ENCODE results near the gene PUM2.
"Not testable (repeated sequence)": the region's sequence is repeated elsewhere in the genome, so short reads cannot be mapped to it uniquely, and the experiment has no call there.

Gene PUM2, protein sequence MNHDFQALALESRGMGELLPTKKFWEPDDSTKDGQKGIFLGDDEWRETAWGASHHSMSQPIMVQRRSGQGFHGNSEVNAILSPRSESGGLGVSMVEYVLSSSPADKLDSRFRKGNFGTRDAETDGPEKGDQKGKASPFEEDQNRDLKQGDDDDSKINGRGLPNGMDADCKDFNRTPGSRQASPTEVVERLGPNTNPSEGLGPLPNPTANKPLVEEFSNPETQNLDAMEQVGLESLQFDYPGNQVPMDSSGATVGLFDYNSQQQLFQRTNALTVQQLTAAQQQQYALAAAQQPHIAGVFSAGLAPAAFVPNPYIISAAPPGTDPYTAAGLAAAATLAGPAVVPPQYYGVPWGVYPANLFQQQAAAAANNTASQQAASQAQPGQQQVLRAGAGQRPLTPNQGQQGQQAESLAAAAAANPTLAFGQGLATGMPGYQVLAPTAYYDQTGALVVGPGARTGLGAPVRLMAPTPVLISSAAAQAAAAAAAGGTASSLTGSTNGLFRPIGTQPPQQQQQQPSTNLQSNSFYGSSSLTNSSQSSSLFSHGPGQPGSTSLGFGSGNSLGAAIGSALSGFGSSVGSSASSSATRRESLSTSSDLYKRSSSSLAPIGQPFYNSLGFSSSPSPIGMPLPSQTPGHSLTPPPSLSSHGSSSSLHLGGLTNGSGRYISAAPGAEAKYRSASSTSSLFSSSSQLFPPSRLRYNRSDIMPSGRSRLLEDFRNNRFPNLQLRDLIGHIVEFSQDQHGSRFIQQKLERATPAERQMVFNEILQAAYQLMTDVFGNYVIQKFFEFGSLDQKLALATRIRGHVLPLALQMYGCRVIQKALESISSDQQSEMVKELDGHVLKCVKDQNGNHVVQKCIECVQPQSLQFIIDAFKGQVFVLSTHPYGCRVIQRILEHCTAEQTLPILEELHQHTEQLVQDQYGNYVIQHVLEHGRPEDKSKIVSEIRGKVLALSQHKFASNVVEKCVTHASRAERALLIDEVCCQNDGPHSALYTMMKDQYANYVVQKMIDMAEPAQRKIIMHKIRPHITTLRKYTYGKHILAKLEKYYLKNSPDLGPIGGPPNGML

DNA sequence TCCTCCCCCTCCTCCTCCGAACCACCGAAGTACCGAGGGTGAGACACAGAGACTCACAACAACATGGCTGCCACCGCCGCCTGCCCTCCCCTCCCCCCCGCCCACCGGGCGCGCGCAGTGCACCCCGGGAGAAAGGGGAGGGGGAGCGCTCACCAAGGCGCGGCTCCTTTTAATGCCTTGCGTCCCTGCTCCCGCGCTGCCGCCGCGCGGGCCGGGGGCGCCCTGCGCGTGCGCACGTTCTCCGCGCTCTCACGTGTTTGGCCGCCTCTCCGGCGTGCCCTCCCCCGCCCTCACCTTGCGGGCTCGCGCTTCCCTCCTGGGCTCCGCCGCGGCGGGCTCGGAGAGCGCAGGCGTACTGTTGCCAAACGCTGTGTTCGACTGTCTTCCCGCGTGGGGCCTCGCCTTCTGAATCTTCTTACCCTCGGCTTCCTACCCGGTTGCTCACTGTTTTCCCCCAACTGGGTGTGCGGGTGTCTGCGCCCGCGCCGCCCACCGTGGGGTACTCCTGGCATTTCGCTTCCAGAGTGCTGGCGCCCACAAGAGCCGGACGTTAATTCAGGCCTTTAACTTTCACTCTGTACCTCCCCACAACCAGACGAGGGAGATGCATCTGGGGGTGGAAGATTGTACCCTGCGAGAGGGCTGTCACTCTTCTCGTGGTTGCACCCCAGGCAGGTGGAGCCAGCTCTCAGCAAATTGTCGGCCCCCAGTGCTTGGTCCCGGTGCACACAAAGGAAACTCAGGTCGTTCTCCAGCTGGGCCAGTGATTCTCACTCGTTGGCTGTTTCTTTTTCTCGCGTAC is at the start of gene PUM2:
Gene PUM2, minus strand, starts transcription at position 92 of the 802 bp plus-strand sequence. CDS start 23,484 bp downstream, outside the sequence.
- in situ Hi-C loops (cut with MboI; ENCODE audit: low sequenced_read_pairs), result no loop called here

DNA sequence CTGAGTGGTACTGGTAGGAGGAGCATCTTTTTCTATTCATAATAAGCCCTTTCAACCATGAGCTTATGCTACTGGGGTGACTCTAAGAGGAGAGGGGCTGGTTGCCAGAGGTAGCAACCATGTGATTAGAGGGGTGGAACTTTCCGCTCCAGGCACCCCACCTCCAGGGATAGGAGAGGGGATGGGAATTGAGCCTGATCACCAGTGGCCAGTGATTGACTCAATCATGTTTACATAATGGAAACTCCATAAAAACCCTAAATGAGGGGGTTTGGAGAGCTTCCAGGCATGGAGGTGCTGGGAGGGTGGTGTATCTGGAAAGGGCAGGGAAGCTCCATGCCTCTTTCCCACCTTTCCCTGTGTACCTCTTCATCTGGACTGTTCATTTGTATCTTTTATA is 49.7 kb upstream of the PUM2 start:
- in situ Hi-C loops (cut with MboI; ENCODE audit: low sequenced_read_pairs), result no loop called here

DNA sequence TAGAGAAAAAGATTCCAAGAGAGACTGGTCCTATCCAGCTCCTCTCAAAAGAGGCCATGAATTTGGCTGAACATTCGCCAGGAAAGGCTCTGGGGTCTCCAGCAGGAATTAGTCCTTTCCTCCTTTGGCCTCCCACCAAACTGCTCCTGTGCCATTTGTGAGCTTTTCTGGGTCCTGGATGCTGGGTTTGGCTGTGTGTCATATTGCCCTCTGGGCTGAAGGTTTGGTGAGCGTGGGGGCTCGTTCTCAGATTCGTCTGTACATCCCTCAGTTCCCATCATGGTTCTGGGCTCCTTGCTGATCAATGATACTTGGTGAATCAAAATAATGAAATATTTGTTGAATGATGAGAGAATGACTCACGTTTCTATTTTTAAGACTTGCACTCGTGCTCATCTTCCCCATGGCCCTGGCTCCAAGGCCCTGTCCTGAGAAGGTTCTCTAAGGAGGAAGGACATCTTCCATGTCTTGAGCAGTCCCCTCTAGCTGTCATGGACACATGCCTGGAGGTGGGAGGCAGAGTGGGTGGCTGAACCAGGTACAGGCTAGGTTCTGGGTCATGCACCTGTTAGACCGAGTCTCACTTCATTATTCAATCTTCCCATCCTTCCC is 48.4 kb upstream of the PUM2 start:
- in situ Hi-C loops (cut with MboI; ENCODE audit: low sequenced_read_pairs), result no loop called here

DNA sequence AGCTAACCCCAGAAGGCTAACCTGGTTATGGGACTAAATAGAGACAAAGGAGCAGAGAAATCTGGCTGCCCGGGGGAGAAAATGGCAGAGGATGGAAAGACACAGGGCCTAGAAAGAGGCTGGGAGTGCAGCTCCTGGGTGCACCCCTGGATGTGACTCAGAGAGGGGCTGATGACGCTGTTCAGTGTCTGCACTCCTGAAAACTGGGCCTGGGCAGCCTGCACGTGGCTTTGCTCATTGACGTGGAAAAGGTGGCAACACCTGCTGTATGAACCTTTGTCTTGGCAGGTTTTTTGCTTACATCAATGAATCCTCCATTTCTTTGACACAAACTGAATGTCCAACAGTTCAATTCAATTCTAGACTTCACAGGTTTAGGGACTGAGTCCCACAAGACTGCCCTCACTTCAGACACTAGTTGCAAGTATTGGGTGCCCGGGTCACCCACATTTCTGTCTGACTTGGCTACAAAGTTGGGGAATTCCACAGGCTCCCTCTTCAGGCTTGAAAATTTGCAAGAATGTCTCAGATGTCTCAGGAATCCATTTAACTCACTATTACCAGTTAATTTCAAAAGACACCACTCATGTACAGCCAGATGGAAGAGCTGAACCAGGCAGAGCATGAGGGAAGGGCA is 47.3 kb upstream of the PUM2 start:
- in situ Hi-C loops (cut with MboI; ENCODE audit: low sequenced_read_pairs), result no loop called here

DNA sequence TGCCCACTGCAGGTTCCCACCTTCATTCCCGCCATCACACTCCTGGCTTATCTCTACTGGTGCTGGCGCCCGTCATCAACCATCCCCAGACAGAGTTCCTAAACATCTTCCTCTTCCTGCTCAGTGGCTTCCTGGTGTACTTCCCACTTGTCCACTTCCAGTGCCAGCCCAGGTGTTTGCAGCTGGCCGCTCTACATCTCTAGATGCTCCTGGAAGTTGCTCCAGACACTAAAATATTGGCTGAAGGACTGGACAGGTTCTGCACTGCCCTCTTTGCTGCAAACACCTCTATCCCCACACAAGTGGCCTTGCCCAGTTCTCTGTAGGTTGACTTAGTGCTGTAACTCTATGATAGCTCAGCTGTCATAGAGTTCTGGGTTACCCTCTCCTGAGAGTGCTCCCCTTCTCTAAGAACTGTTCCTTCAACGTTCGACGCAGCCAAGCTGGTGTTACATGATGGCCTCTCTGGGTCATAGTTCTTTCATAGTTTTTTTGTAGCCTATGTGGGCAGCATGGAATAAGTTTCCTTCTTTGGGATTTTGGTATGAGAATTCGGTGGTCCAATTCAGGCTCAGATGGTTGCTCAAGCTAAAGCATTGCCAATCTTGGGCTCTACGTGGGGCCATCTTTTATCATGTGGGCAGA is 45.8 kb upstream of the PUM2 start:
- in situ Hi-C loops (cut with MboI; ENCODE audit: low sequenced_read_pairs), result no loop called here

DNA sequence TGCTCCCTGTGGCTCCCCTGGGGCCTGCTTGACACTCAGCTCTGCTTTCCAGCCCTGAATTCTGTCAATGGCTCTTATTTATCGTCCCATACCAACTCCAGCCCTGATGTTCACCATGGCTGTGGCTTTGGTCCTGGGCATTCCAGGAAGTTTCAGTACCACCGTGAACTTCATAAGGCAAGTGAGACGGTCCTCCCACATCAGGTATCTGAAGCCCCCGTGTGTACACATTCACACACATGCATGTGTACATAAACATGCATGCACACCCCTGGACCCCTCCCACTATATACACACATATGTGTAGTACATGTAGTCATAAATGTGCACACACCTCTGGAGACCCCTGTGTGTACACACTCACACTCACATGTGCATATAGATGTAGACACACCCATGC is 43.3 kb upstream of the PUM2 start:
- in situ Hi-C loops (cut with MboI; ENCODE audit: low sequenced_read_pairs), result no loop called here

DNA sequence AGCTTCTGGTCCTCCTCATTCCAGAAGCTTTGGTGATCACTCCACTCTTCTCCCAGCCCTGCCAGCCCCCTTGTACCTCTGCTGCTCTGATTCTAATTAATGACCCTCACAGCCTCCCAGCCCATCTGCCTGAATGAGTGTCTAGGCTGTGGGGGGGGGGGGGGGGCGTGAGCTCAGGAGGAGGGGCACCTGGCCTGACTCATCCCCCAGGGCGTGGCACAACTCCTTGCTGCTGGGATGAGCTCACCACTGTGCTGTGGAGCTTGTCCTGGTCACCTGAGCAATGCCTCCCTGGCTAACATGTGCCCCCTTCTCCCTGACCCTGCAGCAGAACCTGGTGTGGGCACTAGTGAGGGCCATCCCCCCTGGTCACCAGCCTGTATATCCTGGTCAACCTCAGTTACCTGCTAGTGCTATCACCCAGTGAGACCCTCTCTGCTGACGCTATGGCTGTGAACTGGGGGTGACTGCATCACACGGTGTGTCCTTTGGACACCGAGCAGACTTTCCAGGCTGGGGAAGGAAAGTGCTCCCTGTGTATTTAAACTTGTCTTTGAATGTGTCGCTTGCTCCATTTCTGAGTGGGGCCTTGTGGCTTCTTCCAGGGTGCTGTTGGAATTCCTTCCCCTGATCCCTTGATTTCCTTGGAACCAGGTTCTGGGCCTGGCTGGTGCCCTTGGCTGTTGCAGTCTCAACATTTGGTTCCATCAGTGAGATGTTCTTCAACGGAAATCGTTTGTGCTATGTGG is 41.5 kb upstream of the PUM2 start:
- in situ Hi-C loops (cut with MboI; ENCODE audit: low sequenced_read_pairs), result no loop called here

DNA sequence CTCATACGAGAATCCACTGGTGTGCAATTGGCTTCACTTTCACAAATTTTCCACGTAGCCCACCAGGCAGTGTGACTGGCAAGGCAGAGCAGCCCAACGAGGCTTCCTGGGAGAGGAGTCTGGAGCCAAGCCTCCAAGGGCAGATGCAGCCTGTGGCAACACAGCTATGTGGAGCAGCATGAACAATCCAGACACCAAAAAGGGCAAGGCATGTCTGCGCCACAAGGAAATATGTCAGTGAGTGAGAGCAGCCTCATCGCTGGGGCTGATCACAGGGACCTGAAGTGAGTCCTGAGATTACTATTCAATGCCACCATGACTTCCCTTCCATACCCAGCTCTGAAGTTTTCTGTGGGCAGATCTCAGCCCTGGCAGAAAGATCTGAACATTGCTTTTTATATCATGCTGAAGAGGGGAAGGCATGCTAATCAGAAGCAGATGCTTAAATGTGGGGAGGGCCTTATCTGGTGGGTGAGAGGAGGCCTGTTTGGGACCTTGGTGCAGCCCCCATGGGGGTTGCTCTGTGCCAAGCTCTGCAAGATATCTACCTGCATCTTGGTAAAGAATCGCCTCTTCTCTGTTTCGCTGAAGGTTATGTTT is 40.0 kb upstream of the PUM2 start:
- in situ Hi-C loops (cut with MboI; ENCODE audit: low sequenced_read_pairs), result no loop called here

DNA sequence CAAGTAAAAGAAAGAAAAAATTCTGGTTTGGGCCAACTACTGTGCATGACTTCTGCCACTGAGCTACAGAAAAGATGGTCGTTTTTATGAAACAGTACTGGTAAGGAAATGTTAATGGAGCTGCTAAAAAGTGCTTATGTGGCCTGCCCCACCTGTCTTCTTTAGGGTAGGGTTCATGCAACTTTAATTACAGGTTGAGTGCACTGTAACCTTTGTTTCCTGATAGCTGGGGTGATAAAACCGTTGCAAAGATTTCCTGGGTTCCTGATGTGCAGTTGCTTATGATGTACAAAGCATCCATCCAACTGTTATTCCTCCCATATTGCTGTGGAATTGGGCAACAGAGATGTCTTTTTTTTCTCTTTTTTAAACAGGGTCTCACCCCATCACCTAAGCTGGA is 34.3 kb upstream of the PUM2 start:
- in situ Hi-C loops (cut with MboI; ENCODE audit: low sequenced_read_pairs), result no loop called here

DNA sequence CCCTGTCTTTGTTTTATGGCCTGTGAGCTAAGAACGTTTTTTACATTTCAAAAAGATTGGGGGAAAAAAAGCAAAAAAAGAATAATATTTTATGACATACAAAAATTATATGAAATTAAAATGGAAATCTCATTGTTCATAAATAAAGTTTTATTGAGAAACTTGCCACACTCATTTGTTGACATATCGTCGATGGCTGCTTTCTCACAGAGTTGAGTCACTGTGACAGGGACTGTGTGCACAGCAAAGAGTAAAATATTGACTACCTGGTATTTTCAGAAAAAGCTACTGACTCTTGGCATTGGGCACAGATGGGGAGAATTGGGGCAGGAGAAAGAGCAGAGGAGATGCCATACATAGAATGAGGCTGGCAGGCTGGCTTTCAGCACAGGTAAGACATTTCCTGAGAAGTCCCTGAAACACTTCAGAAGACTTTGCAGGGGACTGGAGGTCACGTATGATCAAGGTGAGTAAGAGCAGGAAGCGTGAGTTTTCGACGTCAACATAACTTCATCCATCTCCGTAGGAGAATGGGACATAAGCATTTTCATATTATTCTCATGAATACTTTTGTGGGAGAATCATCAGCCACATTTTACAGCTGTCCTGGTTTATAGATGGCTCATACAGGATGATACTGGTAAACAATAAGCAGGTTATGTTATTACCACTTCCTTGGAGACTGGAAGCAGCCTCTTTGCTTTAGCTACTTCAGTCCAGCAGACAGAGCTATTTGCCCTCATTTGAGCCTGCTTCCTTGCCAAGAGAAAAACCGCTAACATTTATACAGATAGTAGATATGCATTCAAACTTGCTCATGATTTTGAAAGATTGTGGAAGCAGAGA is 32.5 kb upstream of the PUM2 start:
- in situ Hi-C loops (cut with MboI; ENCODE audit: low sequenced_read_pairs), result no loop called here

DNA sequence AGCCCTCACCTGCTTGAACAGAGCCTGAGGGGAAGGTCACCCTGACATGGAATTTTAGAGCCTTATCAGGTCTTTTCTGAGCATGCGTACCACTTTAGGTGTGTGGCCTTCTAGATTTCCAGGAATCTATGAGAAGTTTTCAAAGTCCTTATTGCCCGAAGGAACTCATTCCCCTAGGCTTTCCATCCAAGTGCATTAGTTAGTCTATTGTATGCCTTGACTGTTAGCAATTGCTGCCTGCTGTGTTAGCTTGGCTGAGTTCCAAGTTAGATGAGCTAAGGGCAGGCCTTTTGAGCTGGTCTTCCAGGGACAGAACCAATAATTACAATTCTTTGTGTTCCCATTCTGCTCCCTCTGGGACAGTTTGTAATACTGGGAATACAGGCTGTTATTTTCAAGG is 30.8 kb upstream of the PUM2 start:
- in situ Hi-C loops (cut with MboI; ENCODE audit: low sequenced_read_pairs), result no loop called here

DNA sequence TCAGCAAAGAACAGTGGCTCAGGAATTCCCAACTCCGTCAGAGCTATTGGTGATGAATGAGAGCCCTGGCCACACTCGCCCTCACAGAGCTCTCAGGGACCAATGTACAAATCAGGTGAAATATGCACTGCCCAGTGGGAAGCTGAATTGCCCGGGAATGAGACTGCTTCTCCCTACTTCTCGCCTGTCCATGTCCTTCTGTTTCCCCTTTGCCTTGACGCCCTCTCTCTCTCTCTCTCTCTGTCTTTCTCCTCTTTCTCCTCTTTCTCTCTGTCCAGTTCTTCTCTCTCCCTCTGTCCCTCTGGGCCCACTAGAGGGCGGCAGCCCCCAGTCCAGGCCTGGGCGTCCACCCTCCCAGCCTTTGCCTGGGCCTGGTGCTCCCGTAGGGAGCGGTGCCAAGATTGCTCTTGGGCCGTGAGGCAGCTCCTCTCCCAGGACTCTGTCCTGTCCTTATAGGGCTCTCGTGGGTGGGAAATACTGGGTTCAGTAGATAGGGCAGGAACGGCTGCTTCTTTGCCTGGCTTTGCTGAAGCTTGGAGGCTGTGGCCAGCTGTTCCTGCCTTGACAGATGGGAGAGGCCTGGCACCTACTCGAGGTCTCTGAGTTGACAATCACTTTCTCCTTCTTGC is 28.4 kb upstream of the PUM2 start:
- in situ Hi-C loops (cut with MboI; ENCODE audit: low sequenced_read_pairs), result no loop called here

DNA sequence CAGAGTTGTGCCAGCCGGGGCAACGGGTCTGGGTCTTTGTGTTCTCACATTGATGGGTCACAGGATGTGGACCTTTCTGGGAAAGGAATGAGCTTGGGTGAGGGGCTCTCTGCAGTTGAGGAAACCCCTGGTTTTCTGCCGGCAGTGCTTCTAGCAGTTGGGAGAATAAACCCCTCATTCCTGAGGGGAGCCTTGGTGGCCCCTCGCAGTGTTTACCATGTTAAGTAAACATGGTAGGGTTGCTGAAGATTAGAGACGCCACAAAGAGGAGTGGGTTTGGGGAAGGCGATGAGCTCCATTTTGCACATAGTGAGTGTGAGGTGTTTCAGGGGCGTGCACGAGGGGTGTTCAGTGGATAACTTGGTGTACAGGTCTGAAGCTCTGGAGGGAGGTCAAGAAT is 27.7 kb upstream of the PUM2 start:
- in situ Hi-C loops (cut with MboI; ENCODE audit: low sequenced_read_pairs), result no loop called here

DNA sequence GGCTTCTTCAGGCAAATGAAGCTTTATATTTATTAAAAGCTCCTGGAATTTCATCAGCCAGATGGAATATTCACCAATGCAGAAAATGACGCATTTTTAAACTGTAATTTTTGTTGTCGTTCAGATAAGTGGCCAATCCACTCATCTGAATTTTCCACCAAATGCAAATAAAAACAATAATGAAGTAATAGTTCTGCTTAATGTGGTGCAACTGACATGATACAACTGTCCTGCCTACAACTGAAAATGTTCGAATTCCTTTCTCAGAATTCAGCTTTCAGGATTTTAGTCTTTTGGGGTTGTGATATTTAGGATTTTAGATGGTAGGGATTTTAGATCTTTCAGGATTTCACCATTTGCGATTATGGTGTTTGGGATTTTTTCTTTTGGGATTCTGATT is 27.1 kb upstream of the PUM2 start:
- in situ Hi-C loops (cut with MboI; ENCODE audit: low sequenced_read_pairs), result no loop called here

DNA sequence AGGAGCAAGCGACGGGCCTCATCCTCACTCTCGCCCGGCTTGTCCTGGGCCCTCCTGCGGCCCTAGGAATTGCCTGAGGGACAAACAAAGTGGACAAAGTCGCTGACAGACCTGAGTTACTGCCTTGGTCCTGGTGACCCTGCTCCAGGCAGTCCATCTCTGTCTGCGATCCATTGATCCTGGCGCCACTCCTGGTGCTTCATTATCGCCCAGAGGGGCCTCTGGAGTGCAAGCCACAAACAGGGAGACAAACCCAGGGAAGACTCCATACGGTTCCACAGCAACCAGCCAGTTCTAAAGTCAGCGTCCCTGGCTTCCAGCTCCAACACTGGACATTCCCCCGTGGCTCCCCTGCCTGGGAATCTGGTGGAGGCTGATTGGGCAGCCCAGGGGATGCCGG is 24.3 kb upstream of the PUM2 start:
- in situ Hi-C loops (cut with MboI; ENCODE audit: low sequenced_read_pairs), result not testable (repeated sequence)

DNA sequence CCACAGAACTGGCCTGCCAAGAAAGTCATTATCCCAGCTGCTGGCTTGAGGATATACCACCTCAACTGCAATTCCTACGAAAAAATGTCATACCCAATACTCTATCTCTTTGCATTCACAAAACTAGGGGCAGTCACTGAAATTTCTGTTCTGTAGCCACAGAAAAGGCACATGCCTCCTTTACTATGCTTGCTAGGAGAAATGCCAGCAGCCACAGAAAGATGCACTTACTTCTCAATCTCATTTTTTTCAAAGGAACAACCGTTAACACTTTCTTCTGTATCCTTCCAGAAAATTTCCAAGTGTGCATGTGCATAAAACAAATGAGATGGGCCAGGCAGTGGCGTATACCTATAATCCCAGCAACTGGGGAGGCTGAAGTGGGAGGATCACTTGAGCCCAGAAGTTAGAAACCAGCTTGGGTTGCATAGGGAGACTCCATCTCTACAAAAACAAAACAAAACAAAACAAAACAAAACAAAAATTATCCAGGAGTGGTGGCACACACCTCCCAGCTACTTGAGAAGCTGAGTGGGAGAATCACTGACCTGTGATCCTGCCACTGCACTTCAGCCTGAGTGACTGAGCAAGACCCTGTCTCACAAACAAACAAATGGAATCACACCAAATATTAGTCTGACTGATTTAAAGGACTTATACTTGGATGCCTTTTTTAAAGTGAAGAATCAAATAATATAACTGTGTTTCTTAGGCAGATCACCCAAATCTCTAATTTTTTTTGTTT is 22.4 kb upstream of the PUM2 start:
- in situ Hi-C loops (cut with MboI; ENCODE audit: low sequenced_read_pairs), result no loop called here

All from hTERT RPE-1 (cell line).